ENCODE measurements around the gene DOCK6. TPM values are rescaled to one million over a fixed set of nuclear protein-coding genes. Genes with fewer than 3 reads are reported as not detected.

Gene DOCK6
- total and polyA plus RNA-seq, 2 of the 13 experiments (the other 11 are each of a cell fraction or from before 2014, with no cell fraction given): 5.4 to 38.1 TPM

DNA sequence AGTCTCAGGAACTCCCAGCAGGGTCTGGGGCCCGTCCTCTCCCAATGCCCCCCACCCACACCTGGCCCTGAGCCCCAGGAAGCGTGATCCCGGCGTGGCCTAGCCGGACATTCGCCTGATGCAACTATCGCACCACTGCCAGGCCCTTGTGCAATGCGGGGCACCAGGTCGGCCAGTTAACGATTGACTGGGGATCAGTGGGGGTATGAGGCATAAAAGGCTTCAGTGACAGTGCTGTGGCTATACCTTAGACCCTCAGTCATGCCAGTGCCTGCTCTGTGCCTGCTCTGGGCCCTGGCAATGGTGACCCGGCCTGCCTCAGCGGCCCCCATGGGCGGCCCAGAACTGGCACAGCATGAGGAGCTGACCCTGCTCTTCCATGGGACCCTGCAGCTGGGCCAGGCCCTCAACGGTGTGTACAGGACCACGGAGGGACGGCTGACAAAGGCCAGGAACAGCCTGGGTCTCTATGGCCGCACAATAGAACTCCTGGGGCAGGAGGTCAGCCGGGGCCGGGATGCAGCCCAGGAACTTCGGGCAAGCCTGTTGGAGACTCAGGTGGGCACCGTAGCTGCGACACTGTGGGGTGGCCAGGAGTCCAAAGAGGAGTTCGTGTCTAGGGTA, 22.8 kb downstream of the DOCK6 start, which contains the start of gene ANGPTL8 (continued):
- TF ChIP-seq, protein P1, sequence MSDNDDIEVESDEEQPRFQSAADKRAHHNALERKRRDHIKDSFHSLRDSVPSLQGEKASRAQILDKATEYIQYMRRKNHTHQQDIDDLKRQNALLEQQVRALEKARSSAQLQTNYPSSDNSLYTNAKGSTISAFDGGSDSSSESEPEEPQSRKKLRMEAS (IDR thresholded peaks at IDR 0.05): peak; percentile 95
- no peak for TF ChIP-seq ZNF577 (CRISPR knock-in tag; IDR thresholded peaks at IDR 0.05; ENCODE audit: borderline replicate concordance, low read depth)
- TF ChIP-seq, protein P2, sequence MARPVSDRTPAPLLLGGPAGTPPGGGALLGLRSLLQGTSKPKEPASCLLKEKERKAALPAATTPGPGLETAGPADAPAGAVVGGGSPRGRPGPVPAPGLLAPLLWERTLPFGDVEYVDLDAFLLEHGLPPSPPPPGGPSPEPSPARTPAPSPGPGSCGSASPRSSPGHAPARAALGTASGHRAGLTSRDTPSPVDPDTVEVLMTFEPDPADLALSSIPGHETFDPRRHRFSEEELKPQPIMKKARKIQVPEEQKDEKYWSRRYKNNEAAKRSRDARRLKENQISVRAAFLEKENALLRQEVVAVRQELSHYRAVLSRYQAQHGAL (CRISPR knock-in tag; IDR thresholded peaks at IDR 0.05; ENCODE audit: not compliant biosample characterization): no peak
- TF ChIP-seq ZNF737 (CRISPR knock-in tag; IDR thresholded peaks at IDR 0.05; ENCODE audit: borderline replicate concordance): peak; percentile 23; the same call in 1 of the 2 replicates
- TF ChIP-seq ZNF44 (CRISPR knock-in tag; IDR thresholded peaks at IDR 0.05): peak; percentile 8; the same call in 1 of the 2 replicates
- TF ChIP-seq, protein P3, sequence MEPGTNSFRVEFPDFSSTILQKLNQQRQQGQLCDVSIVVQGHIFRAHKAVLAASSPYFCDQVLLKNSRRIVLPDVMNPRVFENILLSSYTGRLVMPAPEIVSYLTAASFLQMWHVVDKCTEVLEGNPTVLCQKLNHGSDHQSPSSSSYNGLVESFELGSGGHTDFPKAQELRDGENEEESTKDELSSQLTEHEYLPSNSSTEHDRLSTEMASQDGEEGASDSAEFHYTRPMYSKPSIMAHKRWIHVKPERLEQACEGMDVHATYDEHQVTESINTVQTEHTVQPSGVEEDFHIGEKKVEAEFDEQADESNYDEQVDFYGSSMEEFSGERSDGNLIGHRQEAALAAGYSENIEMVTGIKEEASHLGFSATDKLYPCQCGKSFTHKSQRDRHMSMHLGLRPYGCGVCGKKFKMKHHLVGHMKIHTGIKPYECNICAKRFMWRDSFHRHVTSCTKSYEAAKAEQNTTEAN (CRISPR knock-in tag; conservative IDR thresholded peaks at IDR 0.05): peak; percentile 81; the same call in 1 of the 2 replicates
- TF ChIP-seq ZFP62 (CRISPR knock-in tag; IDR thresholded peaks at IDR 0.05): no peak
- TF ChIP-seq HCFC1 (IDR thresholded peaks at IDR 0.05; ENCODE audit: low read depth, low read length): no peak
- no peak for TF ChIP-seq MATR3 (CRISPR knock-in tag; IDR thresholded peaks at IDR 0.05)
- no peak for TF ChIP-seq CREB1 (IDR thresholded peaks at IDR 0.05)
- TF ChIP-seq CREB1 (CRISPR knock-in tag; IDR thresholded peaks at IDR 0.05): peak; percentile 38; the same call in 1 of the 2 replicates
- TF ChIP-seq IKZF4 (CRISPR knock-in tag; IDR thresholded peaks at IDR 0.05; ENCODE audit: borderline replicate concordance, low read depth, not compliant biosample characterization): peak; percentile 15
- peak; percentile 44; the same call in 1 of the 2 replicates for TF ChIP-seq ATF7 (IDR thresholded peaks at IDR 0.05)
- peak; percentile 89; the same call in 1 of the 2 replicates for TF ChIP-seq ATF7 (CRISPR knock-in tag; IDR thresholded peaks at IDR 0.05)
- TF ChIP-seq TAF1 (CRISPR knock-in tag; IDR thresholded peaks at IDR 0.05): peak; percentile 90
- peak; percentile 97 for TF ChIP-seq ARID5B (CRISPR knock-in tag; IDR thresholded peaks at IDR 0.05)
- no peak for TF ChIP-seq ZNF260 (CRISPR knock-in tag; IDR thresholded peaks at IDR 0.05; ENCODE audit: borderline replicate concordance, low read depth)
- peak; percentile 71; the same call in 1 of the 2 replicates for TF ChIP-seq THAP9 (CRISPR knock-in tag; IDR thresholded peaks at IDR 0.05; ENCODE audit: borderline replicate concordance)

Data from HepG2 (cell line).